B cell (primary cell): Measurements from ENCODE around the gene TM7SF3. TPM values are rescaled to one million over a fixed set of nuclear protein-coding genes. Genes with fewer than 3 reads are reported as not detected.

Source experiments
- ATAC-seq: fragments of 200-7000 bp; cut with Tn5 transposase; one replicate; pipeline ENCODE4 v1.10.0; 2021; ENCODE audit warnings: low read depth, mild to moderate bottlenecking, moderate number of reproducible peaks, moderate library complexity
- CTCF ChIA-PET: fragments of 350-600 bp; sonication (Branson Sonifier 250); formaldehyde crosslinking; loops from one replicate; lab custom pipeline; 2021; ENCODE audit warnings: antibody characterized with exemption, inconsistent platforms; lab: Charles Lee
- POLR2A ChIA-PET: fragments of 350-600 bp; sonication (Branson Sonifier 250); formaldehyde crosslinking; loops from one replicate; lab custom pipeline; 2021; ENCODE audit warnings: antibody characterized with exemption; lab: Charles Lee
- DNase-seq: peaks from one replicate; pipeline ENCODE4 v3.0.0; 2013
- H2AFZ ChIP-seq: 2 replicates; pipeline ENCODE4 v1.6.1; 2012; ENCODE audit warnings: mild to moderate bottlenecking, low read depth, low read length; ENCODE audit not compliant: insufficient read depth, poor library complexity, severe bottlenecking
- H3K27ac ChIP-seq, 2 donors: 1 replicate in 1 of 2; 2 replicates in 1 of 2; pipeline ENCODE4 v1.5.1; 2012 to 2013; ENCODE audit warnings: low read length in 2 of 2, mild to moderate bottlenecking in 2 of 2, moderate library complexity in 1 of 2
- H3K27me3 ChIP-seq, 4 experiments: fragments of 200-600 bp in 1 of 4; sonication (generic) in 1 of 4; replicated peaks in 1 of 4; 1 replicate in 2 of 4; 2 replicates in 2 of 4; pipeline versions ENCODE4 v1.6.1 to v1.7.0; 2013 to 2016; ENCODE audit warnings: low read length in 3 of 4, mild to moderate bottlenecking in 2 of 4, mixed read lengths in 1 of 4, moderate library complexity in 1 of 4; ENCODE audit not compliant: insufficient read depth in 4 of 4, control insufficient read depth in 3 of 4; ENCODE audit errors: control extremely low read depth in 1 of 4
- H3K36me3 ChIP-seq, 2 experiments: replicated peaks in 1 of 2; 1 replicate in 1 of 2; 2 replicates in 1 of 2; pipeline versions ENCODE4 v1.6.1 to v1.7.1; 2013; ENCODE audit warnings: low read length in 1 of 2; ENCODE audit not compliant: insufficient read depth in 2 of 2, control insufficient read depth in 1 of 2; ENCODE audit errors: control extremely low read depth in 1 of 2, extremely low read depth in 1 of 2
- H3K4me1 ChIP-seq, 2 donors: fragments of 200-600 bp in 1 of 2; sonication (generic) in 1 of 2; 1 replicate in 1 of 2; 2 replicates in 1 of 2; pipeline versions ENCODE4 v1.5.1 to v1.6.1; 2013 to 2017; ENCODE audit warnings: low read length in 2 of 2; ENCODE audit not compliant: control insufficient read depth in 2 of 2, insufficient read depth in 2 of 2
- H3K4me2 ChIP-seq: replicated peaks from 2 replicates; pipeline ENCODE3; 2012; ENCODE audit warnings: mild to moderate bottlenecking, low read depth, low read length; ENCODE audit not compliant: poor library complexity, severe bottlenecking
- H3K4me3 ChIP-seq, 5 experiments: fragments of 200-600 bp in 1 of 5; sonication (generic) in 1 of 5; 1 replicate in 3 of 5; 2 replicates in 2 of 5; pipeline versions ENCODE4 v1.5.1 to v1.7.0; 2011 to 2016; ENCODE audit warnings: low read length in 4 of 5, mild to moderate bottlenecking in 4 of 5, low read depth in 2 of 5, control low read depth in 1 of 5, moderate library complexity in 1 of 5; ENCODE audit not compliant: insufficient read depth in 1 of 5; ENCODE audit errors: control extremely low read depth in 1 of 5, extremely low read depth in 1 of 5
- H3K79me2 ChIP-seq: fragments of 200-600 bp; sonication (generic); one replicate; pipeline ENCODE4 v1.6.0; 2016; ENCODE audit warnings: low read length; ENCODE audit not compliant: control insufficient read depth, insufficient read depth
- H3K9ac ChIP-seq: fragments of 200-600 bp; sonication (generic); 2 replicates; pipeline ENCODE4 v1.6.1; 2017; ENCODE audit warnings: mild to moderate bottlenecking, low read length, moderate library complexity
- H3K9me3 ChIP-seq, 3 donors: one replicate each; pipeline versions ENCODE4 v1.6.1 to v1.7.1; 2013; ENCODE audit warnings: low read length in 2 of 3; ENCODE audit not compliant: control insufficient read depth in 2 of 3, insufficient read depth in 1 of 3; ENCODE audit errors: control extremely low read depth in 1 of 3
- H4K20me1 ChIP-seq: 2 replicates; pipeline ENCODE4 v1.6.0; 2012; ENCODE audit warnings: mild to moderate bottlenecking, low read length; ENCODE audit not compliant: insufficient read depth, control insufficient read depth, poor library complexity, severe bottlenecking
- H3K27ac Mint-ChIP-seq: one replicate; pipeline ENCODE4 v1.8.0; 2021; ENCODE audit warnings: mixed read lengths
- H3K27me3 Mint-ChIP-seq: one replicate; pipeline ENCODE4 v1.8.0; 2021; ENCODE audit warnings: mixed read lengths
- H3K4me1 Mint-ChIP-seq: one replicate; pipeline ENCODE4 v1.8.0; 2021; ENCODE audit warnings: mixed read lengths
- H3K4me3 Mint-ChIP-seq: one replicate; pipeline ENCODE4 v1.8.0; 2021; ENCODE audit warnings: mixed read lengths
- H3K9me3 Mint-ChIP-seq: one replicate; pipeline ENCODE4 v1.8.0; 2022; ENCODE audit warnings: mixed read lengths; ENCODE audit not compliant: insufficient read depth
- CTCF ChIP-seq: fragments of 200-600 bp; IDR thresholded peaks from one replicate; pipeline ENCODE4 v1.8.0; 2022; ENCODE audit warnings: antibody characterized with exemption, mild to moderate bottlenecking
- EZH2 ChIP-seq: IDR thresholded peaks from 2 replicates; pipeline ENCODE4 v1.6.1; 2012; ENCODE audit warnings: borderline replicate concordance, low read depth, mild to moderate bottlenecking, moderate library complexity, low read length; ENCODE audit not compliant: insufficient read depth, poor library complexity, severe bottlenecking
- WGBS: methylation state at CpG from one replicate; pipeline ENCODE4 v1.1.5; 2013; ENCODE audit warnings: missing lambda C conversion rate; ENCODE audit not compliant: insufficient coverage; 5-methylcytosine and 5-hydroxymethylcytosine counted together
- intact Hi-C: fragments of 100-400 bp; cut with micrococcal nuclease; formaldehyde crosslinking; loops from one replicate; pipeline ENCODE4 v1.10.0; 2022
- polyA plus RNA-seq: library from polyadenylated mRNA; depleted of rRNA; stranded (reverse); fragments of >200 nt; gene quantifications from 2 replicates; pipeline ENCODE4 v1.2.3, GENCODE V29; 2012
- total RNA-seq, 2 donors: library from RNA; stranded (reverse); fragments of 120-200 nt in 1 of 2; gene quantifications; 1 replicate in 1 of 2; 2 replicates in 1 of 2; pipeline versions ENCODE4 v1.2.3 to v1.2.4, GENCODE V29; 2013 to 2022

Gene TM7SF3
- total and polyA plus RNA-seq, 2 donors (not counting 1 experiment from before 2014, with no cell fraction given): 24.5 to 33.5 TPM

- Mint-ChIP-seq H3K4me1 (peaks cover 40% of the 10 kb centered on the region), H3K4me3 (peak overlapping the region; percentile 97), H3K9me3 (no peaks in the 10 kb centered on the region), H3K27me3 (no peaks in the 10 kb centered on the region), H3K27ac (peak overlapping the region; percentile 53)
- Histone ChIP-seq H4K20me1 (no peaks in the 10 kb centered on the region), H3K9ac (no peak overlapping the region), H3K4me1 (peaks cover 14 to 24% of the 10 kb centered on the region in 2 donors), H3K27me3 (no peaks in the 10 kb centered on the region), H3K4me2 (no peak overlapping the region), H3K36me3 (peaks cover 0 to 25% of the 10 kb centered on the region in 2 experiments), H3K79me2 (peaks cover 40% of the 10 kb centered on the region), H3K9me3 (no peaks in the 10 kb centered on the region), H3K27ac (no peak overlapping the region), H2AFZ (no peak overlapping the region), H3K4me3 (no peak overlapping the region)
- CTCF ChIA-PET: interaction anchor here (1.0 to 3.8 kb wide), 5 partner anchors 10 to 139 kb away, joined by 3 to 29 read pairs (median 4); partner anchors contain the start of gene TM7SF3
- TF ChIP-seq CTCF (no peak), EZH2 (no peak)
- ATAC-seq: no peak
- POLR2A ChIA-PET: no interaction called here
- DNase-seq: no peak
- WGBS: no CpG with 5 or more reads among the region's 1 CpG
- intact Hi-C loops: no loop called here
Measured at GRCh38 chr12:27024291-27024690, 10.1 kb upstream of the TM7SF3 start.

DNA sequence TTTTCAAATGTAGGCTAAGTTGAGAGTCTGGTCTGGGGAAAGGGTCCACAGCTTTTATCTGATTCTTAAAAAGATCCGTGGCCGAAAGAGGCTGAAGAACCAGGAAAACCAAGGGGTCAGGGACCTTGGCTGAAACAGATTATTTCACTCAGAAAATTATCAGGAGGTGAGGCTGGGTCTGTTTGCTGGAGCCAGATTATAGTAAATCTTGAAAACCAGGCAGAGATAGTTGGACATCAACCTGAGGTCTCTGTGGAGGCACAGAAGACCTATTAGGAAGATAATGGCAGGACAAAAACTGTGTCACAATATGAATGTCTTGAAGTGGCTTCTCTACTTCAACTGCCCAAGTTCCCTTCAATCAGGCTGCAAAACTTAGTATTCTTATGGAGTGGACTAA lies 6.6 kb upstream of the TM7SF3 start:
- H3K79me2 ChIP-seq: peaks cover 33% of the 10 kb centered on the region
- WGBS: 100% methylated on average over 2 of the region's 2 CpGs
- H3K27me3 ChIP-seq: no peaks in the 10 kb centered on the region
- TF ChIP-seq EZH2: no peak
- no peak for TF ChIP-seq CTCF
- H3K27me3 Mint-ChIP-seq: no peaks in the 10 kb centered on the region
- no peak for DNase-seq
- POLR2A ChIA-PET: no interaction called here
- no peaks in the 10 kb centered on the region for H3K36me3 ChIP-seq
- peak overlapping the region; percentile 7 for H2AFZ ChIP-seq
- no peak overlapping the region for H3K27ac Mint-ChIP-seq
- no peak overlapping the region for H3K4me2 ChIP-seq
- no peak overlapping the region for H3K9ac ChIP-seq
- CTCF ChIA-PET: interaction anchor here (0.5 to 4.3 kb wide), 7 partner anchors 8 to 284 kb away, joined by 3 to 26 read pairs (median 4); partner anchors contain the start of gene ITPR2
- H4K20me1 ChIP-seq: no peaks in the 10 kb centered on the region
- H3K27ac ChIP-seq: no peak overlapping the region
- no peaks in the 10 kb centered on the region for H3K9me3 ChIP-seq
- H3K4me1 Mint-ChIP-seq: peaks cover 37% of the 10 kb centered on the region
- ATAC-seq: no peak
- H3K4me1 ChIP-seq: peaks cover 14 to 24% of the 10 kb centered on the region in 2 donors
- H3K4me3 Mint-ChIP-seq: peak overlapping the region; percentile 76
- intact Hi-C loops: no loop called here
- no peak overlapping the region for H3K4me3 ChIP-seq
- H3K9me3 Mint-ChIP-seq: no peaks in the 10 kb centered on the region
